ENCODE data around the gene DMAC2. TPM values are rescaled to one million over a fixed set of nuclear protein-coding genes. Genes with fewer than 3 reads are reported as not detected.

DMAC2 gene
- polyA plus RNA-seq, 1 donor from 2014 or later = 59.8 TPM

DNA sequence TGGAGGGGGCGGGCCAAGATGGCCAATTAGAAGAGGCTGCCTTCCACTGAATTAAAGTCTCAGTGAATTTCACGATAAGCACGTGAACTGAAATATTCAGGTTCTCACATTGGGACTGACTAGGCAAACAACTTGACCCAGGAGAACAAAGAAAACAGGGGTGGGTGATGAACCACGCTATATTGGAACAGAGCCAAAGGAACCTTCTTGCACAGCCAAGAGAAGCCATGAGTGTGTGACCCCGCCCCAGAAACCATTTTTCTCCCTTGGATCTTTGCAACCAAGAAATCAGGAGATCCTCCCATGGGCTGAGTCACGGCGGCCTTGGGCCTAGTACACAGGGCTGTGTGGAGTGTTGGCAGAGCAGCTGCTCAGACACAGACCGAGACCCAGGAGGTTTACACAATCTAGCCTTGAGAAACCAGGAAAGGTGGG is 40.1 kb upstream of the DMAC2 start:
- TF ChIP-seq, protein P1, sequence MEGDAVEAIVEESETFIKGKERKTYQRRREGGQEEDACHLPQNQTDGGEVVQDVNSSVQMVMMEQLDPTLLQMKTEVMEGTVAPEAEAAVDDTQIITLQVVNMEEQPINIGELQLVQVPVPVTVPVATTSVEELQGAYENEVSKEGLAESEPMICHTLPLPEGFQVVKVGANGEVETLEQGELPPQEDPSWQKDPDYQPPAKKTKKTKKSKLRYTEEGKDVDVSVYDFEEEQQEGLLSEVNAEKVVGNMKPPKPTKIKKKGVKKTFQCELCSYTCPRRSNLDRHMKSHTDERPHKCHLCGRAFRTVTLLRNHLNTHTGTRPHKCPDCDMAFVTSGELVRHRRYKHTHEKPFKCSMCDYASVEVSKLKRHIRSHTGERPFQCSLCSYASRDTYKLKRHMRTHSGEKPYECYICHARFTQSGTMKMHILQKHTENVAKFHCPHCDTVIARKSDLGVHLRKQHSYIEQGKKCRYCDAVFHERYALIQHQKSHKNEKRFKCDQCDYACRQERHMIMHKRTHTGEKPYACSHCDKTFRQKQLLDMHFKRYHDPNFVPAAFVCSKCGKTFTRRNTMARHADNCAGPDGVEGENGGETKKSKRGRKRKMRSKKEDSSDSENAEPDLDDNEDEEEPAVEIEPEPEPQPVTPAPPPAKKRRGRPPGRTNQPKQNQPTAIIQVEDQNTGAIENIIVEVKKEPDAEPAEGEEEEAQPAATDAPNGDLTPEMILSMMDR (IDR thresholded peaks at IDR 0.05; ENCODE audit: poor library complexity, severe bottlenecking) = no peak
- TF ChIP-seq RAD21 (conservative IDR thresholded peaks at IDR 0.05) (no peak), MXI1 (conservative IDR thresholded peaks at IDR 0.05; ENCODE audit: poor library complexity, severe bottlenecking) (no peak)
- no peaks in the 10 kb centered on the region for H4K20me1 ChIP-seq (ENCODE audit: insufficient read depth)
- no peak overlapping the region for H3K27ac ChIP-seq (ENCODE audit: low read length)
- H2AFZ ChIP-seq (ENCODE audit: low read depth, low read length) = no peak overlapping the region
- H3K27me3 ChIP-seq (ENCODE audit: insufficient read depth, low read depth, low read length) = no peaks in the 10 kb centered on the region
- H3K9ac ChIP-seq (ENCODE audit: low read length) = no peak overlapping the region
- H3K9me3 ChIP-seq (ENCODE audit: low read length) = peaks cover 5% of the 10 kb centered on the region
- H3K36me3 ChIP-seq (ENCODE audit: insufficient read depth, low read length) = no peaks in the 10 kb centered on the region
- H3K4me2 ChIP-seq (ENCODE audit: low read length) = no peak overlapping the region
- no peak overlapping the region for H3K4me3 ChIP-seq (ENCODE audit: low read length)
- no peaks in the 10 kb centered on the region for H3K79me2 ChIP-seq (replicated peaks; ENCODE audit: insufficient read depth, low read length)
- H3K9me2 ChIP-seq (ENCODE audit: insufficient read depth, low read length) = no peaks in the 10 kb centered on the region
- H3F3A ChIP-seq (ENCODE audit: insufficient read depth, low read length, poor library complexity, severe bottlenecking) = no peaks in the 10 kb centered on the region

GRCh38 chr19:41478875-41479756 is 39.4 kb upstream of the DMAC2 start:
- Histone ChIP-seq H3K36me3 (ENCODE audit: insufficient read depth, low read length) (no peaks in the 10 kb centered on the region), H3K4me2 (ENCODE audit: low read length) (no peak overlapping the region), H3K79me2 (replicated peaks; ENCODE audit: insufficient read depth, low read length) (no peaks in the 10 kb centered on the region), H3K27ac (ENCODE audit: low read length) (no peak overlapping the region), H3K9me2 (ENCODE audit: insufficient read depth, low read length) (no peaks in the 10 kb centered on the region), H3K4me3 (ENCODE audit: low read length) (no peak overlapping the region), H3F3A (ENCODE audit: insufficient read depth, low read length, poor library complexity, severe bottlenecking) (no peaks in the 10 kb centered on the region), H4K20me1 (ENCODE audit: insufficient read depth) (no peaks in the 10 kb centered on the region), H2AFZ (ENCODE audit: low read depth, low read length) (no peak overlapping the region), H3K9me3 (ENCODE audit: low read length) (peaks cover 5% of the 10 kb centered on the region), H3K9ac (ENCODE audit: low read length) (no peak overlapping the region), H3K27me3 (ENCODE audit: insufficient read depth, low read depth, low read length) (no peaks in the 10 kb centered on the region)
- TF ChIP-seq MXI1 (conservative IDR thresholded peaks at IDR 0.05; ENCODE audit: poor library complexity, severe bottlenecking) = no peak
- no peak for TF ChIP-seq EP300 (conservative IDR thresholded peaks at IDR 0.05; ENCODE audit: poor library complexity, severe bottlenecking)
- no peak for TF ChIP-seq POLR2AphosphoS5 (IDR thresholded peaks at IDR 0.05)
- TF ChIP-seq REST (IDR thresholded peaks at IDR 0.05; ENCODE audit: borderline replicate concordance) = no peak
- no peak for TF ChIP-seq RAD21 (conservative IDR thresholded peaks at IDR 0.05)
- TF ChIP-seq EZH2 (IDR thresholded peaks at IDR 0.05; ENCODE audit: borderline replicate concordance, insufficient read depth, low read length, poor library complexity, severe bottlenecking) = no peak
- TF ChIP-seq, protein P1 (IDR thresholded peaks at IDR 0.05; ENCODE audit: poor library complexity, severe bottlenecking) = no peak
- TF ChIP-seq TAF1 (IDR thresholded peaks at IDR 0.05; ENCODE audit: low read depth) = no peak
- TF ChIP-seq SMC3 (conservative IDR thresholded peaks at IDR 0.05; ENCODE audit: poor library complexity) = no peak

All from neural cell (in vitro differentiated cells).